Measurements from ENCODE around the gene C2orf49.

Gene C2orf49

GRCh38 chr2:105364436-105365139 is 27.2 kb downstream of the C2orf49 start:
- DNase-seq = no peak

GRCh38 chr2:105365206-105365605 is 27.9 kb downstream of the C2orf49 start:
- no peak for DNase-seq

- no peak for DNase-seq
Observed at GRCh38 chr2:105368759-105369408, 31.5 kb downstream of the C2orf49 start.

GRCh38 chr2:105369777-105370690 is 32.7 kb downstream of the C2orf49 start:
- DNase-seq = peak; percentile 52

GRCh38 chr2:105371156-105371555 is 33.8 kb downstream of the C2orf49 start:
- DNase-seq = no peak

- DNase-seq = no peak
Observed at GRCh38 chr2:105371810-105372209, 34.5 kb downstream of the C2orf49 start.

- no peak for DNase-seq
Observed at GRCh38 chr2:105373344-105373781, 36.0 kb downstream of the C2orf49 start.

- DNase-seq = no peak
Observed at GRCh38 chr2:105373895-105374401, 36.6 kb downstream of the C2orf49 start.

GRCh38 chr2:105375001-105375561 is 37.7 kb downstream of the C2orf49 start:
- no peak for DNase-seq

GRCh38 chr2:105376010-105376409 is 38.7 kb downstream of the C2orf49 start:
- no peak for DNase-seq

- no peak for DNase-seq
Observed at GRCh38 chr2:105376789-105377240, 39.5 kb downstream of the C2orf49 start.

GRCh38 chr2:105377871-105378270 is 40.5 kb downstream of the C2orf49 start:
- DNase-seq = no peak

GRCh38 chr2:105378276-105378840 is 41.0 kb downstream of the C2orf49 start:
- DNase-seq = no peak

GRCh38 chr2:105378921-105379383 is 41.6 kb downstream of the C2orf49 start:
- DNase-seq = no peak

- no peak for DNase-seq
Observed at GRCh38 chr2:105379741-105380186, 42.4 kb downstream of the C2orf49 start.

GRCh38 chr2:105380432-105381100 is 43.2 kb downstream of the C2orf49 start:
- DNase-seq = no peak

- DNase-seq = no peak
Observed at GRCh38 chr2:105381101-105381668, 43.8 kb downstream of the C2orf49 start.

- no peak for DNase-seq
Observed at GRCh38 chr2:105382177-105382576, 44.8 kb downstream of the C2orf49 start.

GRCh38 chr2:105383432-105384166 is 46.3 kb downstream of the C2orf49 start:
- no peak for DNase-seq

- no peak for DNase-seq
Observed at GRCh38 chr2:105384216-105384615, 46.9 kb downstream of the C2orf49 start.

GRCh38 chr2:105384861-105385260 is 47.5 kb downstream of the C2orf49 start:
- no peak for DNase-seq
